Measurements from ENCODE around the gene PCP2.
"Not testable (repeated sequence)": the region's sequence is repeated elsewhere in the genome, so short reads cannot be mapped to it uniquely, and the experiment has no call there.

GRCh38 chr19:7643629-7644549, 10.4 kb upstream of the PCP2 start:
- TF ChIP-seq POLR2A, CTCF (IDR thresholded peaks at IDR 0.05): not testable (repeated sequence)

All from Peyer's patch (tissue), 4 donors.